Measurements from ENCODE around the gene ADARB2.

The ADARB2 gene

DNA sequence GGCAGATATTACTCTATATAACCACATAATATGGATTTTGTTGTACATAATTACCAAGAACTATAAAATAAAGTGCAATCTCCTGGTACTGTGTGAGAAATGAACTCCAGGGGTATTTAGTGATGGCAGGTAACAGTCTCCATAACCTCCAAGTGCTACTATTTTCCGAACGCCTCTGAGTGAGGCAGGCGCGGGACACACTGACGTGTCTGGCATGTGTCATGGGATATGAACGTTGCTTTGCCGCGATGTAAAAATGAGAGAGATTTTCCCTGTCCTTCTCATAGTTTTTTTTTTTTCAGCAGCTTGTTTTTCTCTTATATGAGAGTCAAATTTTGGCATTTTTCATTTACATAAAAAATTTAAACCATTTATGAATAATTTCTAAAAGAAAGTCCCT is 3.6 kb downstream of the ADARB2 start:
- Histone ChIP-seq H2BK5ac (ENCODE audit: low read length) (no peak overlapping the region), H3K4me1 (ENCODE audit: control insufficient read depth in 2 of 2, insufficient read depth in 1 of 2, low read depth in 1 of 2, low read length in 2 of 2) (peaks cover 3 to 4% of the 10 kb centered on the region in 2 donors), H3K27ac (replicated peaks; ENCODE audit: low read length) (no peak overlapping the region), H2BK15ac (ENCODE audit: low read length) (no peak overlapping the region), H3K36me3 (replicated peaks in 1 of 2; ENCODE audit: control insufficient read depth in 2 of 2, insufficient read depth in 2 of 2, low read length in 2 of 2) (no peaks in the 10 kb centered on the region), H4K8ac (ENCODE audit: low read depth, low read length) (no peak overlapping the region), H2AK5ac (ENCODE audit: low read depth, low read length) (no peak overlapping the region), H2AFZ (ENCODE audit: low read length) (no peak overlapping the region), H3K4me2 (ENCODE audit: insufficient read depth, low read length, poor library complexity, severe bottlenecking) (no peak overlapping the region), H2BK12ac (ENCODE audit: low read length) (no peak overlapping the region), H3K23ac (ENCODE audit: low read depth, low read length, poor library complexity) (no peak overlapping the region), H3K4me3 (ENCODE audit: low read length in 2 of 2) (no peak overlapping the region), H4K91ac (ENCODE audit: low read depth, low read length, poor library complexity) (no peak overlapping the region), H3K27me3 (ENCODE audit: control insufficient read depth in 3 of 3, insufficient read depth in 3 of 3, low read depth in 1 of 3, low read length in 3 of 3) (peaks cover 4 to 57% (median 14%) of the 10 kb centered on the region in 3 experiments), H3K9me3 (replicated peaks in 1 of 2; ENCODE audit: control insufficient read depth in 2 of 2, insufficient read depth in 1 of 2, low read depth in 1 of 2, low read length in 2 of 2) (no peaks in the 10 kb centered on the region), H3K14ac (ENCODE audit: low read length) (no peak overlapping the region), H3K9ac (ENCODE audit: low read depth, low read length, poor library complexity) (no peak overlapping the region), H3K79me1 (ENCODE audit: low read depth, low read length) (no peaks in the 10 kb centered on the region), H3K18ac (ENCODE audit: low read length) (no peak overlapping the region), H3K4ac (ENCODE audit: low read length) (no peak overlapping the region), H2BK120ac (ENCODE audit: low read depth, low read length) (no peak overlapping the region)
- DNase-seq (ENCODE audit: low spot score), result no peak
- no CpG with 5 or more reads among the region's 8 CpGs for WGBS, 2 donors (ENCODE audit: extremely low coverage in 2 of 2, insufficient read length in 2 of 2, insufficient replicate concordance in 1 of 2)

- Histone ChIP-seq H3K27me3 (ENCODE audit: control insufficient read depth in 3 of 3, insufficient read depth in 3 of 3, low read depth in 1 of 3, low read length in 3 of 3) (peaks cover 4 to 46% (median 14%) of the 10 kb centered on the region in 3 experiments), H2BK15ac (ENCODE audit: low read length) (no peak overlapping the region), H3K36me3 (replicated peaks in 1 of 2; ENCODE audit: control insufficient read depth in 2 of 2, insufficient read depth in 2 of 2, low read length in 2 of 2) (no peaks in the 10 kb centered on the region), H3K18ac (ENCODE audit: low read length) (no peak overlapping the region), H3K4ac (ENCODE audit: low read length) (no peak overlapping the region), H2BK5ac (ENCODE audit: low read length) (no peak overlapping the region), H4K8ac (ENCODE audit: low read depth, low read length) (no peak overlapping the region), H2BK120ac (ENCODE audit: low read depth, low read length) (no peak overlapping the region), H3K23ac (ENCODE audit: low read depth, low read length, poor library complexity) (no peak overlapping the region), H2AK5ac (ENCODE audit: low read depth, low read length) (no peak overlapping the region), H3K4me1 (ENCODE audit: control insufficient read depth in 2 of 2, insufficient read depth in 1 of 2, low read depth in 1 of 2, low read length in 2 of 2) (peaks cover 2 to 3% of the 10 kb centered on the region in 2 donors), H4K91ac (ENCODE audit: low read depth, low read length, poor library complexity) (no peak overlapping the region), H3K9me3 (replicated peaks in 1 of 2; ENCODE audit: control insufficient read depth in 2 of 2, insufficient read depth in 1 of 2, low read depth in 1 of 2, low read length in 2 of 2) (no peaks in the 10 kb centered on the region), H2AFZ (ENCODE audit: low read length) (no peak overlapping the region), H3K79me1 (ENCODE audit: low read depth, low read length) (no peaks in the 10 kb centered on the region), H3K4me2 (ENCODE audit: insufficient read depth, low read length, poor library complexity, severe bottlenecking) (no peak overlapping the region), H3K4me3 (ENCODE audit: low read length in 2 of 2) (no peak overlapping the region), H3K27ac (replicated peaks; ENCODE audit: low read length) (no peak overlapping the region), H2BK12ac (ENCODE audit: low read length) (no peak overlapping the region), H3K14ac (ENCODE audit: low read length) (no peak overlapping the region), H3K9ac (ENCODE audit: low read depth, low read length, poor library complexity) (no peak overlapping the region)
- WGBS, 2 donors (ENCODE audit: extremely low coverage in 2 of 2, insufficient read length in 2 of 2, insufficient replicate concordance in 1 of 2), result no CpG with 5 or more reads among the region's 17 CpGs
- no peak for DNase-seq (ENCODE audit: low spot score)
Observed at GRCh38 chr10:1732564-1732996, 4.7 kb downstream of the ADARB2 start.

DNA sequence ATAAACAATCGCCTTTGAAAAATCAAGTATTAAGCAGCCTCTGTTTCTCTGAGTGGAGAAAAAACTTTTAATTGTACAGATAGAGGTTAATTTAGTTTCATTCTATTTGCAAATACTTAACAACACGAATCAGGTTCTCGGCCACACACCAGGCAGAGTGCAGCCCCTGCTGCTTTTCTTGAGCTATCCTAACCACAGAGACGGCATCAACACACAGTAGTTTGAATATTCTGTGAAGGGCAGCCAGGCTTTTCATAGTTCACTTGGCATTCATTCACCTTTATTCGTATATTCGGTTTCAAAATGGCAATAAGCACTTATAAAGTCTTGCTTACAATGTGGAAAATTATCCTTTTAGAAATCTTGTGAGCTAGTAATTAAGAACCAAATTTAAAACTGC is 5.7 kb downstream of the ADARB2 start:
- Histone ChIP-seq H3K14ac (ENCODE audit: low read length) (no peak overlapping the region), H2BK12ac (ENCODE audit: low read length) (no peak overlapping the region), H3K4ac (ENCODE audit: low read length) (no peak overlapping the region), H2AK5ac (ENCODE audit: low read depth, low read length) (no peak overlapping the region), H3K36me3 (replicated peaks in 1 of 2; ENCODE audit: control insufficient read depth in 2 of 2, insufficient read depth in 2 of 2, low read length in 2 of 2) (no peaks in the 10 kb centered on the region), H3K27ac (replicated peaks; ENCODE audit: low read length) (no peak overlapping the region), H4K91ac (ENCODE audit: low read depth, low read length, poor library complexity) (no peak overlapping the region), H2AFZ (ENCODE audit: low read length) (no peak overlapping the region), H3K4me2 (ENCODE audit: insufficient read depth, low read length, poor library complexity, severe bottlenecking) (no peak overlapping the region), H3K79me1 (ENCODE audit: low read depth, low read length) (no peaks in the 10 kb centered on the region), H4K8ac (ENCODE audit: low read depth, low read length) (no peak overlapping the region), H3K18ac (ENCODE audit: low read length) (no peak overlapping the region), H3K23ac (ENCODE audit: low read depth, low read length, poor library complexity) (no peak overlapping the region), H2BK15ac (ENCODE audit: low read length) (no peak overlapping the region), H3K4me1 (ENCODE audit: control insufficient read depth in 2 of 2, insufficient read depth in 1 of 2, low read depth in 1 of 2, low read length in 2 of 2) (peaks cover 0 to 2% of the 10 kb centered on the region in 2 donors), H3K9ac (ENCODE audit: low read depth, low read length, poor library complexity) (no peak overlapping the region), H2BK5ac (ENCODE audit: low read length) (no peak overlapping the region), H3K9me3 (replicated peaks in 1 of 2; ENCODE audit: control insufficient read depth in 2 of 2, insufficient read depth in 1 of 2, low read depth in 1 of 2, low read length in 2 of 2) (no peaks in the 10 kb centered on the region), H2BK120ac (ENCODE audit: low read depth, low read length) (no peak overlapping the region), H3K27me3 (ENCODE audit: control insufficient read depth in 3 of 3, insufficient read depth in 3 of 3, low read depth in 1 of 3, low read length in 3 of 3) (peaks cover 4 to 36% (median 12%) of the 10 kb centered on the region in 3 experiments), H3K4me3 (ENCODE audit: low read length in 2 of 2) (no peak overlapping the region)
- WGBS, 2 donors (ENCODE audit: extremely low coverage in 2 of 2, insufficient read length in 2 of 2, insufficient replicate concordance in 1 of 2), result no CpG with 5 or more reads among the region's 6 CpGs
- no peak for DNase-seq (ENCODE audit: low spot score)

DNA sequence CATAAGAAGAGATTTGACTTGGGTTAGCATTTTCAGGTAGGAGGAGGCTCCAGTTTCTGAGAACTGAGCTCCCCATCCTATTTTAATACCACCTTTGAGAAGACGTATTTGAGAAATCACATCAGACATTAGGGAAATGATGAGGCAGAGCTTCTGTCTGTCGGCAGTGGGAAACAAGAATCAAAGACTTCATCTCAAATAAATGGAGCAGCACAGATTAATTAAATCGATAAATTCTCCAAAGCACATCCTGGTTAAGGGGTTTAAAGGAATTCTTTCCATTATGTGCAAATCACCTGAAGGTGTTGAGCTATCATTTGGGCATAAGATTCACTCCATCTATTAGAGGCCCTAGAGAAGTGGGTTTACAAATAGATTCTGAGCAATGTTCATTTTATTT is 7.6 kb downstream of the ADARB2 start:
- no peaks in the 10 kb centered on the region for H3K79me1 ChIP-seq (ENCODE audit: low read depth, low read length)
- no peak for DNase-seq (ENCODE audit: low spot score)
- H2BK12ac ChIP-seq (ENCODE audit: low read length), result no peak overlapping the region
- H4K91ac ChIP-seq (ENCODE audit: low read depth, low read length, poor library complexity), result no peak overlapping the region
- no peak overlapping the region for H2BK5ac ChIP-seq (ENCODE audit: low read length)
- H2AK5ac ChIP-seq (ENCODE audit: low read depth, low read length), result no peak overlapping the region
- H3K4me1 ChIP-seq (ENCODE audit: control insufficient read depth in 2 of 2, insufficient read depth in 1 of 2, low read depth in 1 of 2, low read length in 2 of 2), result no peaks in the 10 kb centered on the region
- H3K4me2 ChIP-seq (ENCODE audit: insufficient read depth, low read length, poor library complexity, severe bottlenecking), result no peak overlapping the region
- H3K36me3 ChIP-seq (replicated peaks in 1 of 2; ENCODE audit: control insufficient read depth in 2 of 2, insufficient read depth in 2 of 2, low read length in 2 of 2), result no peaks in the 10 kb centered on the region
- no peak overlapping the region for H2BK15ac ChIP-seq (ENCODE audit: low read length)
- H3K27me3 ChIP-seq (ENCODE audit: control insufficient read depth in 3 of 3, insufficient read depth in 3 of 3, low read depth in 1 of 3, low read length in 3 of 3), result peaks cover 0 to 18% (median 0%) of the 10 kb centered on the region in 3 experiments
- H3K9ac ChIP-seq (ENCODE audit: low read depth, low read length, poor library complexity), result no peak overlapping the region
- no peak overlapping the region for H3K4ac ChIP-seq (ENCODE audit: low read length)
- H4K8ac ChIP-seq (ENCODE audit: low read depth, low read length), result no peak overlapping the region
- no peak overlapping the region for H2BK120ac ChIP-seq (ENCODE audit: low read depth, low read length)
- H3K14ac ChIP-seq (ENCODE audit: low read length), result no peak overlapping the region
- H3K18ac ChIP-seq (ENCODE audit: low read length), result no peak overlapping the region
- no CpG with 5 or more reads among the region's 3 CpGs for WGBS, 2 donors (ENCODE audit: extremely low coverage in 2 of 2, insufficient read length in 2 of 2, insufficient replicate concordance in 1 of 2)
- H3K27ac ChIP-seq (replicated peaks; ENCODE audit: low read length), result no peak overlapping the region
- H3K9me3 ChIP-seq (replicated peaks in 1 of 2; ENCODE audit: control insufficient read depth in 2 of 2, insufficient read depth in 1 of 2, low read depth in 1 of 2, low read length in 2 of 2), result no peaks in the 10 kb centered on the region
- no peak overlapping the region for H2AFZ ChIP-seq (ENCODE audit: low read length)
- no peak overlapping the region for H3K23ac ChIP-seq (ENCODE audit: low read depth, low read length, poor library complexity)
- no peak overlapping the region for H3K4me3 ChIP-seq (ENCODE audit: low read length in 2 of 2)
